HepG2 (cell line): ENCODE data around the gene PCNX1. TPM values are rescaled to one million over a fixed set of nuclear protein-coding genes. Genes with fewer than 3 reads are reported as not detected.

ENCODE experiments used
- ATAC-seq: fragments of 200-7000 bp; cut with Tn5 transposase; 3 replicates; pipeline ENCODE4 v1.9.1; 2020; ENCODE audit warnings: mild to moderate bottlenecking, moderate library complexity
- BruUV-seq: library from RNA; stranded (reverse); fragments of 400-500 nt; replicated peaks from 2 replicates; lab custom pipeline; 2021; lab: Mats Ljungman, UMichigan
- CTCF ChIA-PET: fragments of 300-600 bp; formaldehyde crosslinking; extraction: SDS; loops from one replicate; lab custom pipeline; 2021; ENCODE audit warnings: low total read pairs, inconsistent platforms, low intra/inter-chr PET ratio; lab: Yijun Ruan, JAX
- POLR2A ChIA-PET: fragments of 350-600 bp; sonication (Branson Sonifier 250); formaldehyde crosslinking; loops from one replicate; lab custom pipeline; 2020; ENCODE audit warnings: antibody characterized with exemption, inconsistent platforms; lab: Yijun Ruan, JAX
- DNase-seq: peaks from one replicate; pipeline ENCODE4 v3.0.0-alpha.2; 2015; ENCODE audit warnings: low spot score
- FAIRE-seq: peaks from 3 replicates; lab custom pipeline; 2011; peaks lifted over from hg19 to GRCh38; lab: Jason Lieb, UNC
- H2AFZ ChIP-seq: one replicate; pipeline ENCODE4 v1.6.1; 2011; ENCODE audit warnings: low read length, inconsistent platforms
- H3K27ac ChIP-seq: fragments of 300-600 bp; 3 replicates; pipeline ENCODE4 v1.8.0; 2011; ENCODE audit warnings: mixed run types, mild to moderate bottlenecking, mixed read lengths, low read length, inconsistent platforms; ENCODE audit not compliant: insufficient read depth; ENCODE audit errors: extremely low read length
- H3K27me3 ChIP-seq, 2 experiments: fragments of 200-600 bp in 1 of 2; 2 replicates in 1 of 2; 3 replicates in 1 of 2; pipeline versions ENCODE4 v1.6.0 to v1.8.0; 2011; ENCODE audit warnings: low read length in 2 of 2, mild to moderate bottlenecking in 2 of 2, moderate library complexity in 2 of 2, inconsistent platforms in 1 of 2; ENCODE audit not compliant: insufficient read depth in 2 of 2, control insufficient read depth in 1 of 2
- H3K36me3 ChIP-seq, 2 experiments: fragments of 200-600 bp in 1 of 2; replicated peaks in 1 of 2; 2 replicates in 1 of 2; 3 replicates in 1 of 2; pipeline versions ENCODE4 v1.5.1 to v1.8.0; 2011; ENCODE audit warnings: low read length in 2 of 2, inconsistent platforms in 1 of 2; ENCODE audit not compliant: insufficient read depth in 2 of 2, control insufficient read depth in 1 of 2
- H3K4me1 ChIP-seq: 2 replicates; pipeline ENCODE4 v1.5.1; 2012; ENCODE audit warnings: low read length, inconsistent platforms; ENCODE audit not compliant: insufficient read depth
- H3K4me2 ChIP-seq: 2 replicates; pipeline ENCODE4 v1.6.0; 2011; ENCODE audit warnings: low read depth, low read length, inconsistent platforms
- H3K4me3 ChIP-seq, 3 experiments: fragments of 200-600 bp in 1 of 3; sonication (generic), shearing (Covaris generic) in 1 of 3; replicated peaks in 1 of 3; 2 replicates each; pipeline ENCODE4 v1.5.1; 2011 to 2016; ENCODE audit warnings: low read length in 3 of 3, inconsistent platforms in 2 of 3, low read depth in 2 of 3, mild to moderate bottlenecking in 2 of 3, control low read depth in 1 of 3, mixed read lengths in 1 of 3; ENCODE audit not compliant: insufficient read depth in 1 of 3
- H3K79me2 ChIP-seq: one replicate; pipeline ENCODE4 v1.6.1; 2011; ENCODE audit warnings: low read length, inconsistent platforms; ENCODE audit not compliant: insufficient read depth
- H3K9ac ChIP-seq: 2 replicates; pipeline ENCODE4 v1.6.0; 2011; ENCODE audit warnings: mild to moderate bottlenecking, low read depth, low read length, inconsistent platforms; ENCODE audit not compliant: insufficient read depth
- H3K9me3 ChIP-seq: 2 replicates; pipeline ENCODE4 v1.5.1; 2012; ENCODE audit warnings: mild to moderate bottlenecking, low read length
- H4K20me1 ChIP-seq: 2 replicates; pipeline ENCODE4 v1.6.0; 2011; ENCODE audit warnings: inconsistent platforms, mild to moderate bottlenecking, low read length, moderate library complexity; ENCODE audit not compliant: insufficient read depth
- AKNA ChIP-seq: sonication (generic); formaldehyde crosslinking; IDR thresholded peaks from 2 replicates; pipeline ENCODE4 v1.4.0; 2020; ENCODE audit warnings: missing genetic modification reagents, borderline replicate concordance
- GATAD1 ChIP-seq: IDR thresholded peaks from 2 replicates; pipeline ENCODE4 v1.6.1; 2016; ENCODE audit warnings: missing genetic modification reagents, missing compliant biosample characterization
- HOXA3 ChIP-seq: sonication (generic); formaldehyde crosslinking; IDR thresholded peaks from 2 replicates; pipeline ENCODE4 v1.5.0; 2020; ENCODE audit warnings: missing genetic modification reagents
- MED1 ChIP-seq: sonication (generic); formaldehyde crosslinking; IDR thresholded peaks from 2 replicates; pipeline ENCODE4 v1.4.0; 2020; ENCODE audit warnings: missing genetic modification reagents
- SALL1 ChIP-seq: sonication (generic); formaldehyde crosslinking; IDR thresholded peaks from 2 replicates; pipeline ENCODE4 v1.8.0; 2022; ENCODE audit warnings: mild to moderate bottlenecking, missing genetic modification reagents
- SRF ChIP-seq: IDR thresholded peaks from 2 replicates; pipeline ENCODE4 v1.6.1; 2011; ENCODE audit warnings: mild to moderate bottlenecking, low read depth, low read length, moderate library complexity
- ZFYVE20 ChIP-seq: sonication (generic); formaldehyde crosslinking; IDR thresholded peaks from 2 replicates; pipeline ENCODE4 v1.8.0; 2023; ENCODE audit warnings: low read depth, mild to moderate bottlenecking, moderate library complexity, missing genetic modification reagents, borderline replicate concordance
- ZNF510 ChIP-seq: sonication (generic); formaldehyde crosslinking; IDR thresholded peaks from 2 replicates; pipeline ENCODE4 v1.4.0; 2020; ENCODE audit warnings: low read depth, mild to moderate bottlenecking, missing genetic modification reagents
- ZNF766 ChIP-seq: sonication (generic); formaldehyde crosslinking; IDR thresholded peaks from 2 replicates; pipeline ENCODE4 v1.5.0; 2020; ENCODE audit warnings: missing genetic modification reagents, borderline replicate concordance
- ZNF773 ChIP-seq: sonication (generic); formaldehyde crosslinking; IDR thresholded peaks from 2 replicates; pipeline ENCODE4 v1.4.0; 2020; ENCODE audit warnings: missing genetic modification reagents, borderline replicate concordance
- ZNF775 ChIP-seq: sonication (generic); formaldehyde crosslinking; IDR thresholded peaks from 2 replicates; pipeline ENCODE4 v1.4.0; 2020; ENCODE audit warnings: missing genetic modification reagents, mild to moderate bottlenecking, moderate library complexity, borderline replicate concordance
- ZSCAN5A ChIP-seq: sonication (generic); formaldehyde crosslinking; IDR thresholded peaks from 2 replicates; pipeline ENCODE4 v1.8.0; 2022; ENCODE audit warnings: mild to moderate bottlenecking, missing genetic modification reagents, borderline replicate concordance
- WGBS: methylation state at CpG from one replicate; pipeline ENCODE4 v1.1.6; 2017; ENCODE audit warnings: low lambda C conversion rate; 5-methylcytosine and 5-hydroxymethylcytosine counted together
- in situ Hi-C: cut with HindIII; loops from 2 replicates; pipeline ENCODE4 v1.10.0; 2017; ENCODE audit warnings: low pct_unique_long_range_greater_than_20kb; ENCODE audit not compliant: extremely low pct_ligation_motif_present
- intact Hi-C: fragments of 100-400 bp; cut with micrococcal nuclease; formaldehyde crosslinking; loops from one replicate; pipeline ENCODE4 v1.10.0; 2022; ENCODE audit not compliant: unreplicated experiment
- polyA plus RNA-seq, 8 experiments: library from polyadenylated mRNA; depleted of rRNA in 3 of 8; stranded (reverse) in 7 of 8; unstranded in 1 of 8; fragments of >200 nt; fragmentation: Illumina TruSeq in 4 of 8; extraction: Trizol in 4 of 8; gene quantifications; 2 replicates each; pipeline versions ENCODE4 v1.2.1 to v1.2.3, GENCODE V29; 2011 to 2016; ENCODE audit warnings: low read depth in 4 of 8, missing spikeins in 1 of 8, mixed read lengths in 1 of 8; ENCODE audit not compliant: insufficient read depth in 1 of 8
- total RNA-seq, 5 experiments: library from RNA; depleted of rRNA; stranded (reverse); fragments of >200 nt; fragmentation: Illumina TruSeq; extraction: Trizol; gene quantifications; 2 replicates each; pipeline ENCODE4 v1.2.3, GENCODE V29; 2016; ENCODE audit warnings: low read depth in 1 of 5
- TF ChIP-seq, protein P1 (sequence below): sonication (generic); formaldehyde crosslinking; IDR thresholded peaks from 2 replicates; pipeline ENCODE4 v1.8.0; 2022; ENCODE audit warnings: mild to moderate bottlenecking, missing genetic modification reagents, moderate library complexity

The PCNX1 gene
- total and polyA plus RNA-seq, 2 of the 13 experiments (the other 11 are each of a cell fraction or from before 2014, with no cell fraction given): 24.9 to 30.3 TPM

GRCh38 chr14:71135496-71135895 lies 228.2 kb downstream of the PCNX1 start:
- Histone ChIP-seq H3K27me3 (no peaks in the 10 kb centered on the region), H3K4me1 (peaks cover 15% of the 10 kb centered on the region), H3K79me2 (no peaks in the 10 kb centered on the region), H2AFZ (no peak overlapping the region), H3K9me3 (no peaks in the 10 kb centered on the region), H3K27ac (no peak overlapping the region), H3K4me2 (no peak overlapping the region), H3K36me3 (no peaks in the 10 kb centered on the region), H3K9ac (no peak overlapping the region), H4K20me1 (no peaks in the 10 kb centered on the region), H3K4me3 (no peak overlapping the region)
- WGBS: 71% methylated on average over 2 of the region's 2 CpGs
- no peak for DNase-seq
- no peak for TF ChIP-seq ZFYVE20 (CRISPR knock-in tag)
- TF ChIP-seq MED1 (CRISPR knock-in tag): no peak
- no peak for TF ChIP-seq ZNF775 (CRISPR knock-in tag)
- no peak for TF ChIP-seq SALL1 (CRISPR knock-in tag)
- TF ChIP-seq SRF: no peak
- TF ChIP-seq AKNA (CRISPR knock-in tag): no peak
- no peak for TF ChIP-seq ZSCAN5A (CRISPR knock-in tag)
- no peak for TF ChIP-seq ZNF510
- TF ChIP-seq, protein P1, sequence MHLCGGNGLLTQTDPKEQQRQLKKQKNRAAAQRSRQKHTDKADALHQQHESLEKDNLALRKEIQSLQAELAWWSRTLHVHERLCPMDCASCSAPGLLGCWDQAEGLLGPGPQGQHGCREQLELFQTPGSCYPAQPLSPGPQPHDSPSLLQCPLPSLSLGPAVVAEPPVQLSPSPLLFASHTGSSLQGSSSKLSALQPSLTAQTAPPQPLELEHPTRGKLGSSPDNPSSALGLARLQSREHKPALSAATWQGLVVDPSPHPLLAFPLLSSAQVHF (CRISPR knock-in tag): no peak
- no peak for TF ChIP-seq GATAD1 (CRISPR knock-in tag)
- no peak for TF ChIP-seq ZNF773 (CRISPR knock-in tag)
- no peak for TF ChIP-seq HOXA3 (CRISPR knock-in tag)
- TF ChIP-seq ZNF766 (CRISPR knock-in tag): no peak
- in situ Hi-C loops (loop anchor here (5.0 to 10.0 kb wide), 2 partner anchors 269 to 617 kb away; no protein-coding TSS in a partner anchor), intact Hi-C loops (loop anchor here (10.0 kb wide), 1 partner anchor 719 kb away; no protein-coding TSS in a partner anchor)
- BruUV-seq: no TSS peak
- ChIA-PET CTCF (no interaction called here), POLR2A (no interaction called here)
- no peak for FAIRE-seq
- no peak for ATAC-seq
